SK-N-SH treated with all-trans-retinoic acid at 6 μM for 48 hours (cell line): ENCODE results near the gene TCFL5.

Source experiments
- ATAC-seq: fragments of 200-7000 bp; cut with Tn5 transposase; 3 replicates; pipeline ENCODE4 v1.9.1; 2020; ENCODE audit warnings: mild to moderate bottlenecking, moderate library complexity
- CREB5 ChIP-seq: fragments of 250-450 bp; sonication (Bioruptor Pico); IDR thresholded peaks from 2 replicates; pipeline ENCODE4 v1.5.1; 2020; ENCODE audit warnings: low read depth, mild to moderate bottlenecking, moderate library complexity
- CSDC2 ChIP-seq: fragments of 250-450 bp; sonication (Bioruptor Pico); IDR thresholded peaks from 2 replicates; pipeline ENCODE4 v1.5.0; 2020; ENCODE audit warnings: mild to moderate bottlenecking, moderate library complexity
- CSRNP3 ChIP-seq: fragments of 250-450 bp; sonication (Bioruptor Pico); IDR thresholded peaks from 2 replicates; pipeline ENCODE4 v1.5.1; 2021; ENCODE audit warnings: mild to moderate bottlenecking, moderate library complexity
- ESRRG ChIP-seq: fragments of 250-450 bp; sonication (Bioruptor Pico); IDR thresholded peaks from 2 replicates; pipeline ENCODE4 v1.6.1; 2021; ENCODE audit warnings: mild to moderate bottlenecking
- GLIS3 ChIP-seq: fragments of 250-450 bp; sonication (Bioruptor Pico); IDR thresholded peaks from 2 replicates; pipeline ENCODE4 v1.5.0; 2020; ENCODE audit warnings: mild to moderate bottlenecking, moderate library complexity
- ISL1 ChIP-seq: fragments of 250-450 bp; sonication (Bioruptor Pico); IDR thresholded peaks from 2 replicates; pipeline ENCODE4 v2.1.2; 2022; ENCODE audit warnings: mild to moderate bottlenecking, moderate library complexity
- PATZ1 ChIP-seq: fragments of 250-450 bp; sonication (Bioruptor Pico); IDR thresholded peaks from 2 replicates; pipeline ENCODE4 v1.8.0; 2020; ENCODE audit warnings: mild to moderate bottlenecking, moderate library complexity, borderline replicate concordance
- PPARA ChIP-seq: fragments of 250-450 bp; sonication (Bioruptor Pico); IDR thresholded peaks from 2 replicates; pipeline ENCODE4 v1.5.0; 2020; ENCODE audit warnings: mild to moderate bottlenecking, borderline replicate concordance
- RARB ChIP-seq: fragments of 250-450 bp; sonication (Bioruptor Pico); IDR thresholded peaks from 2 replicates; pipeline ENCODE4 v1.8.0; 2021; ENCODE audit warnings: mild to moderate bottlenecking, moderate library complexity
- SNAI2 ChIP-seq: fragments of 250-450 bp; sonication (Bioruptor Pico); IDR thresholded peaks from 2 replicates; pipeline ENCODE4 v1.5.0; 2020; ENCODE audit warnings: mild to moderate bottlenecking, moderate library complexity
- TCF4 ChIP-seq: fragments of 250-450 bp; sonication (Bioruptor Pico); IDR thresholded peaks from 2 replicates; pipeline ENCODE4 v1.8.0; 2021; ENCODE audit warnings: mild to moderate bottlenecking, moderate library complexity, borderline replicate concordance
- TOX ChIP-seq: fragments of 250-450 bp; sonication (Bioruptor Pico); IDR thresholded peaks from 2 replicates; pipeline ENCODE4 v1.8.0; 2021; ENCODE audit warnings: mild to moderate bottlenecking, moderate library complexity, borderline replicate concordance
- TSHZ2 ChIP-seq: fragments of 250-450 bp; sonication (Bioruptor Pico); IDR thresholded peaks from 2 replicates; pipeline ENCODE4 v1.5.0; 2020; ENCODE audit warnings: mild to moderate bottlenecking, moderate library complexity
- ZFP3 ChIP-seq: fragments of 250-450 bp; sonication (Bioruptor Pico); IDR thresholded peaks from 2 replicates; pipeline ENCODE4 v1.5.0; 2020; ENCODE audit warnings: mild to moderate bottlenecking, moderate library complexity
- ZFP30 ChIP-seq: fragments of 450-650 bp; formaldehyde crosslinking; IDR thresholded peaks from 2 replicates; pipeline ENCODE4 v1.5.0; 2022; ENCODE audit warnings: mild to moderate bottlenecking, moderate library complexity
- ZNF565 ChIP-seq: fragments of 450-650 bp; formaldehyde crosslinking; conservative IDR thresholded peaks from 2 replicates; pipeline ENCODE4 v1.5.0; 2020; ENCODE audit warnings: low read depth, mild to moderate bottlenecking, moderate library complexity
- ZNF70 ChIP-seq: fragments of 450-650 bp; formaldehyde crosslinking; IDR thresholded peaks from 2 replicates; pipeline ENCODE4 v1.5.0; 2020; ENCODE audit warnings: mild to moderate bottlenecking, moderate library complexity
- ZNF8 ChIP-seq: fragments of 450-650 bp; formaldehyde crosslinking; IDR thresholded peaks from 2 replicates; pipeline ENCODE4 v1.5.0; 2020; ENCODE audit warnings: mild to moderate bottlenecking, moderate library complexity

TCFL5 gene

GRCh38 chr20:62828051-62828450, 33.6 kb downstream of the TCFL5 start (continued):
- TF ChIP-seq TSHZ2 (CRISPR knock-in tag) = no peak
- no peak for TF ChIP-seq CREB5

- TF ChIP-seq ZFP30 (CRISPR knock-in tag) (no peak), ZNF70 (no peak), ZFP3 (no peak), PPARA (CRISPR knock-in tag) (no peak), GLIS3 (no peak), TOX (CRISPR knock-in tag) (no peak), RARB (CRISPR knock-in tag) (no peak), ZNF565 (CRISPR knock-in tag) (no peak), ZNF8 (no peak), TSHZ2 (CRISPR knock-in tag) (no peak), SNAI2 (CRISPR knock-in tag) (no peak), ESRRG (CRISPR knock-in tag) (no peak), CSDC2 (CRISPR knock-in tag) (no peak), CSRNP3 (CRISPR knock-in tag) (no peak), ISL1 (CRISPR knock-in tag) (no peak), CREB5 (no peak)
- TF ChIP-seq, all 23 proteins: peak for 0
- ATAC-seq = no peak
These were observed 34.1 kb downstream of the TCFL5 start for GRCh38 chr20:62827311-62828038.

GRCh38 chr20:62826646-62827310, 34.8 kb downstream of the TCFL5 start:
- ATAC-seq = no peak
- TF ChIP-seq ZFP3 (no peak), CSDC2 (CRISPR knock-in tag) (no peak), TSHZ2 (CRISPR knock-in tag) (no peak), PATZ1 (CRISPR knock-in tag) (no peak), TCF4 (CRISPR knock-in tag) (no peak), ISL1 (CRISPR knock-in tag) (no peak), CREB5 (no peak), ZFP30 (CRISPR knock-in tag) (no peak)
